PFSK-1 (cell line): Measurements from ENCODE around the gene KDM2A.

Source experiments
- FOXP2 ChIP-seq: optimal IDR thresholded peaks from 2 replicates; pipeline ENCODE3; 2011; ENCODE audit warnings: borderline replicate concordance, control low read depth, inconsistent platforms; ENCODE audit not compliant: insufficient read depth; ENCODE audit errors: extremely low read length, extremely low read depth
- POLR2AphosphoS5 ChIP-seq: IDR thresholded peaks from 2 replicates; pipeline ENCODE4 v1.6.1; 2012; ENCODE audit warnings: low read depth, mild to moderate bottlenecking, control low read depth, low read length, moderate library complexity
- REST ChIP-seq, 2 experiments: IDR thresholded peaks; 2 replicates each; pipeline versions ENCODE4 v1.6.1 to v1.8.0; 2011 to 2012; ENCODE audit warnings: low read depth in 2 of 2, low read length in 2 of 2, control low read depth in 1 of 2, inconsistent platforms in 1 of 2, mild to moderate bottlenecking in 1 of 2, moderate library complexity in 1 of 2; ENCODE audit not compliant: insufficient read depth in 1 of 2
- SIN3A ChIP-seq: IDR thresholded peaks from 2 replicates; pipeline ENCODE4 v1.6.1; 2012; ENCODE audit warnings: mild to moderate bottlenecking, low read length, moderate library complexity, borderline replicate concordance; ENCODE audit not compliant: insufficient read depth
- TAF1 ChIP-seq: IDR thresholded peaks from 2 replicates; pipeline ENCODE4 v1.6.1; 2012; ENCODE audit warnings: low read length, control low read depth, borderline replicate concordance; ENCODE audit not compliant: insufficient read depth

The KDM2A gene

DNA sequence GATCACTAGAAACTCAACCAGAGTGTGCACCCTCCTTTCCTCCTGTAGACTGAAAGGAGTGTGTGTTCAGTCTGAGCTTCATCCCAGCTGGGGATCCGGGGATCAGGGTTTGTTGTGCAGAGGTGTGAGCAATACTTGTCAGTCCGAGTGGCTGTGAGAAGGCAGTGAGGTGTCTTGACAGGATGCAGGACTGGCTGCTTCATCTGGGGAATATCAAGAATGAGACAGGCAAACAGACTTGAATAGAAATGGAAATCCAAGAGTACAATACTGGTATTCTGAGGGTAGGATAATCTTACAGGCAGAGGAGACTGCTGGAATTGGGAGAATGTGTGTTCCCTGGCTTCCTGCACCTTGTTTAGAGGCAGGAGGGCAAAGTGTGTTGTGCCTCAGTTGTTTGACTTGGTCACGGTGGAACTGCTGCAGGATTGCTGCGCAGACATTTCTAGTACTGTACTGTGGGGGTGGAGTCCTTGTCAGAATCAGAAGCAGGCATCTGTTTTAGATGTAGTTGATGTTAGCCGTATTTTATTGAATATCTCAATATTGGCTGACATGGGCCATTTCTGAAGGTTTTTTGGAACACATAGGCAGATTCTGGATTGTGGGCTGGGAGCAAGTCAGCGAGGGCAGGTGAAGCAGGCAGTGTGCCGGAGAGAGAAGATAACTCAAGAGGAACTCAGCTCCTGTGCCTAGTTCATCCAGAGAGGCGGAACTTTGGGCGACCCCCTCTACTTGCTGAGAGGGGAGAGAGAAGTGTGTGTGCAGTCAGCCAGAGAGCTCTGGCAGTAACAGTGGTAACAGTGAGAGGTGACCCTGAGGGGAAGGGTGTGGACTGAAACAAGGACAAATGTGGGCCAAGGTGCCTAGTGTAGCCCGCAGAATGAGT is 120.1 kb downstream of the KDM2A start:
- TF ChIP-seq FOXP2 (no peak), TAF1 (no peak), SIN3A (no peak), REST (IDR thresholded peaks at IDR 0.05; ENCODE audit: insufficient read depth in 1 of 2, low read depth in 2 of 2, low read length in 2 of 2) (no peak), POLR2AphosphoS5 (no peak)

DNA sequence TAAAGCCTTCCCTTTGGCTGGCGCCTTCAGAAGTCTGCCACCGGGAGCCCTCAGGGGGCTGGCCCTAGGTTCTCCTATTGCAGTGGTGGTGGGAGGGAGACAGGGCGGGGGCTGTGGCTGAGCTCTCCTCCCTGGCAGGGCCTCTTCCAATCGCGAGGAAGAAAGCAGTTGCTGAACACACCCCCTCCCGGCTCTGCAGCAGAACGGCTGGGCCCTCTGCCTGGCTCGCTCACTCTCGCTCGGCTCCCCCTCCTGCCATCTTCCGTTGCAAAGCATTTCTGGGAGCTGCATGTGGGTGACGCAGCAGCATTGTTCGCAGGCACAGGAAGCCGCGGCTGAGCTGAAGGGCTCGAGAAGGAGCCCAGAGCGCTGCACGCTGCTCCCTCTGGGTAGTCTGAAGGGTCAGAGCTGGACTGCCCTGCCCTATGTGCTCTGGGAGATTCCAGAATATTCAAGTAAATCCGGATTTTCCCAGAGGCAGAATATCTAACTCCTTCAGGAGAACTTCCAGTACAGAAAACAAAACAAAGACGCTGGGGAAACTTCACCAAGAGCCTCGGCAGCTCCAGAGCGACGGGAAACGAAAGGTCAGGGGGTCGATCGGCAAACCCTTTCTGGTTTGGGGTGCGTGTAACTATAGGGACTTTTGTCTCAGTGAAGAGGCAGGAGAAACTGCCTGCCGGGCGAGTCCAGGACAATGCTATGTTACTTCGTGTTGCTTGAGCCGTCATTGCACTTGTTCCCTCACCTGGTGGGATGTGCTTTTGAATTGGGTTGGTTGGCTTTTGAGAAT is 120.9 kb downstream of the KDM2A start:
- TF ChIP-seq SIN3A (peak; percentile 97), POLR2AphosphoS5 (peak; percentile 99), FOXP2 (peak; percentile 95), REST (IDR thresholded peaks at IDR 0.05; ENCODE audit: insufficient read depth in 1 of 2, low read depth in 2 of 2, low read length in 2 of 2) (peak; percentile 73 to 83), TAF1 (peak; percentile 100)

- no peak for TF ChIP-seq REST (IDR thresholded peaks at IDR 0.05; ENCODE audit: insufficient read depth in 1 of 2, low read depth in 2 of 2, low read length in 2 of 2)
- no peak for TF ChIP-seq FOXP2
- TF ChIP-seq SIN3A = peak; percentile 67; the same call in 1 of the 2 replicates
- no peak for TF ChIP-seq TAF1
- TF ChIP-seq POLR2AphosphoS5 = peak; percentile 36; the same call in 1 of the 2 replicates
Measured at GRCh38 chr11:67240576-67241389, 121.7 kb downstream of the KDM2A start.

GRCh38 chr11:67242548-67242947 is 123.5 kb downstream of the KDM2A start:
- TF ChIP-seq REST (IDR thresholded peaks at IDR 0.05; ENCODE audit: insufficient read depth in 1 of 2, low read depth in 2 of 2, low read length in 2 of 2) (no peak), FOXP2 (no peak), SIN3A (no peak), TAF1 (no peak), POLR2AphosphoS5 (no peak)
